ENCODE measurements around the gene SBF1.

DNA sequence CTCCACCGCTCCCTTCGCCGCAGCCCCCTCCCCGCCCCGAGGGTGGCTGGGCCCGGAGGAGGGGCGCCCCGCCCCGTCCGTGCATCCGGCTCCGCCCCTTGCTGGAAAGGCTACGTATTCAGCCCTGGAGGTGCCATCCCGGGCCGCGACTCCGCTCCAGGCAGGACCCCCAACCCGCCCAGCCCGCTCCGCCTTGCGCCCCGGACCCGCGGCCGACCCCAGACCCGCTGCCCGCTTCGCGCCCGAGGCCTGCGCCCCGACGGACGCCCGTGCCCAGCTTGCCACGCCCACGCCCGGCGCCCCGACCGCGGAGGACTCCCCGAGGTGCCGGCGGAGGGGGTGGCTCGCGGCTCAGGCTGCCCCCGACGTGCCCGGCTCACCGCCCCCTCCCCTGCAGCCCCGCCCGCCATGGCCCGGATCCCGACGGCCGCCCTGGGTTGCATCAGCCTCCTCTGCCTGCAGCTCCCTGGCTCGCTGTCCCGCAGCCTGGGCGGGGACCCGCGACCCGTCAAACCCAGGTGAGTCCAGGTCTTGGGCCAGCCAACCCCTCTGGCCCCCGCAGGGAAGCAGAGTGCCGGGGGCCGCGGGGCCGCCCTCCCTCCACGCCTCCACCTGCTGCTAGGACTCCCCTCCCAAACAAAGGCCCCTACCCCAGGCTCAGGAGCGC is 6.7 kb upstream of the SBF1 start, which contains the start of gene ADM2:
- TF ChIP-seq, protein P1, sequence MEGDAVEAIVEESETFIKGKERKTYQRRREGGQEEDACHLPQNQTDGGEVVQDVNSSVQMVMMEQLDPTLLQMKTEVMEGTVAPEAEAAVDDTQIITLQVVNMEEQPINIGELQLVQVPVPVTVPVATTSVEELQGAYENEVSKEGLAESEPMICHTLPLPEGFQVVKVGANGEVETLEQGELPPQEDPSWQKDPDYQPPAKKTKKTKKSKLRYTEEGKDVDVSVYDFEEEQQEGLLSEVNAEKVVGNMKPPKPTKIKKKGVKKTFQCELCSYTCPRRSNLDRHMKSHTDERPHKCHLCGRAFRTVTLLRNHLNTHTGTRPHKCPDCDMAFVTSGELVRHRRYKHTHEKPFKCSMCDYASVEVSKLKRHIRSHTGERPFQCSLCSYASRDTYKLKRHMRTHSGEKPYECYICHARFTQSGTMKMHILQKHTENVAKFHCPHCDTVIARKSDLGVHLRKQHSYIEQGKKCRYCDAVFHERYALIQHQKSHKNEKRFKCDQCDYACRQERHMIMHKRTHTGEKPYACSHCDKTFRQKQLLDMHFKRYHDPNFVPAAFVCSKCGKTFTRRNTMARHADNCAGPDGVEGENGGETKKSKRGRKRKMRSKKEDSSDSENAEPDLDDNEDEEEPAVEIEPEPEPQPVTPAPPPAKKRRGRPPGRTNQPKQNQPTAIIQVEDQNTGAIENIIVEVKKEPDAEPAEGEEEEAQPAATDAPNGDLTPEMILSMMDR (IDR thresholded peaks at IDR 0.05; ENCODE audit: low read depth, low read length, missing input control) = no peak
- no peak for TF ChIP-seq REST (IDR thresholded peaks at IDR 0.05)
- no peak for TF ChIP-seq EGR1 (IDR thresholded peaks at IDR 0.05; ENCODE audit: low read depth in 2 of 2)
